ENCODE data around the gene TTC8.

DNA sequence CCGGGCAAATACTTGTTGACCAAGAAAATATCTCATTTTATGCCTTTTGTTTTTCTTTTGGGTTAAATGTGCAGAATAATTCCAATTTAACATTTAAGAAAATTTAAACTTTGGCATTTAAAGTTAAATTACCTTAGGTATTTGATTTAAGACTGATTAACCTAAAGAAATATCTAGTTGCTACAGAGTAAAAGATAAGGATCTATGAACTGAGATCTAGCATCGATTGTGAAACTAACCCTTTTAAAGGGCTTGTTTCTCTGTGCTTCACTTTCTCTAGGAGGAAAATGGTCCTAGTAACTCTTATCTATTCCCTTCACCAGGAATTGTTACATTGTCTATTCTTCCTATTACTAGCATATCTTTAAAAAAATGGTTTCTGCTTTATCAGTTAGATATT, 2.6 kb upstream of the TTC8 start:
- TF ChIP-seq EP300 (IDR thresholded peaks at IDR 0.05), result no peak
- TF ChIP-seq, protein P1, sequence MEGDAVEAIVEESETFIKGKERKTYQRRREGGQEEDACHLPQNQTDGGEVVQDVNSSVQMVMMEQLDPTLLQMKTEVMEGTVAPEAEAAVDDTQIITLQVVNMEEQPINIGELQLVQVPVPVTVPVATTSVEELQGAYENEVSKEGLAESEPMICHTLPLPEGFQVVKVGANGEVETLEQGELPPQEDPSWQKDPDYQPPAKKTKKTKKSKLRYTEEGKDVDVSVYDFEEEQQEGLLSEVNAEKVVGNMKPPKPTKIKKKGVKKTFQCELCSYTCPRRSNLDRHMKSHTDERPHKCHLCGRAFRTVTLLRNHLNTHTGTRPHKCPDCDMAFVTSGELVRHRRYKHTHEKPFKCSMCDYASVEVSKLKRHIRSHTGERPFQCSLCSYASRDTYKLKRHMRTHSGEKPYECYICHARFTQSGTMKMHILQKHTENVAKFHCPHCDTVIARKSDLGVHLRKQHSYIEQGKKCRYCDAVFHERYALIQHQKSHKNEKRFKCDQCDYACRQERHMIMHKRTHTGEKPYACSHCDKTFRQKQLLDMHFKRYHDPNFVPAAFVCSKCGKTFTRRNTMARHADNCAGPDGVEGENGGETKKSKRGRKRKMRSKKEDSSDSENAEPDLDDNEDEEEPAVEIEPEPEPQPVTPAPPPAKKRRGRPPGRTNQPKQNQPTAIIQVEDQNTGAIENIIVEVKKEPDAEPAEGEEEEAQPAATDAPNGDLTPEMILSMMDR (IDR thresholded peaks at IDR 0.05), result no peak
- no peak for TF ChIP-seq POLR2A (IDR thresholded peaks at IDR 0.05)
- no peak for TF ChIP-seq POLR2AphosphoS5 (IDR thresholded peaks at IDR 0.05)
